Sigmoid colon (tissue), 7 donors: Measurements from ENCODE around the gene PIWIL4. TPM values are rescaled to one million over a fixed set of nuclear protein-coding genes. Genes with fewer than 3 reads are reported as not detected.

Experiments used
- DNase-seq: peaks from one replicate; pipeline ENCODE4 v3.0.0-alpha.2; 2019
- H3K27ac ChIP-seq, 4 donors: fragments of 200-600 bp; sonication (generic); one replicate each; pipeline ENCODE4 v1.5.1; 2016 to 2019; ENCODE audit warnings: mild to moderate bottlenecking in 1 of 4
- H3K27me3 ChIP-seq, 3 donors: fragments of 200-600 bp; sonication (generic); one replicate each; pipeline ENCODE4 v1.5.1; 2019; ENCODE audit warnings: mild to moderate bottlenecking in 1 of 3
- H3K36me3 ChIP-seq, 4 donors: fragments of 200-600 bp; sonication (generic); one replicate each; pipeline ENCODE4 v1.5.1; 2016 to 2019
- H3K4me1 ChIP-seq, 4 donors: fragments of 200-600 bp; sonication (generic); one replicate each; pipeline ENCODE4 v1.5.1; 2017 to 2019
- H3K4me3 ChIP-seq, 4 donors: fragments of 200-600 bp; sonication (generic); one replicate each; pipeline ENCODE4 v1.5.1; 2017 to 2019; ENCODE audit warnings: mild to moderate bottlenecking in 2 of 4, moderate library complexity in 1 of 4
- H3K9me3 ChIP-seq, 4 donors: fragments of 200-600 bp in 3 of 4; sonication (generic) in 3 of 4; one replicate each; pipeline versions ENCODE4 v1.5.1 to v1.6.1; 2013 to 2019
- CTCF ChIP-seq, 4 experiments: fragments of 450-650 bp in 3 of 4; fragments of 200-600 bp in 1 of 4; IDR thresholded peaks; one replicate each; pipeline ENCODE4 v1.5.1; 2016 to 2019; ENCODE audit warnings: antibody characterized with exemption in 4 of 4, mild to moderate bottlenecking in 3 of 4, moderate library complexity in 2 of 4
- EP300 ChIP-seq, 4 donors: sonication (generic); formaldehyde crosslinking; IDR thresholded peaks; one replicate each; pipeline ENCODE4 v1.6.1; 2017; ENCODE audit warnings: antibody characterized with exemption in 4 of 4
- POLR2A ChIP-seq, 2 donors: fragments of 450-650 bp; IDR thresholded peaks; one replicate each; pipeline ENCODE4 v1.6.1; 2016; ENCODE audit warnings: antibody characterized with exemption in 2 of 2, mild to moderate bottlenecking in 2 of 2, moderate library complexity in 2 of 2
- POLR2AphosphoS5 ChIP-seq, 4 donors: sonication (generic); formaldehyde crosslinking; IDR thresholded peaks; one replicate each; pipeline ENCODE4 v1.6.1; 2017; ENCODE audit warnings: antibody characterized with exemption in 4 of 4
- WGBS, 2 donors: extraction: QIAGEN DNeasy Blood & Tissue Kit; methylation state at CpG; one replicate each; pipeline ENCODE4 v1.1.7; 2013; 5-methylcytosine and 5-hydroxymethylcytosine counted together
- intact Hi-C: fragments of 100-400 bp; cut with DNase I; formaldehyde crosslinking; loops from one replicate; pipeline ENCODE4 v1.15.1; 2023
- polyA plus RNA-seq, 3 donors: library from polyadenylated mRNA; stranded (reverse); fragments of 200-250 nt; gene quantifications; one replicate each; pipeline ENCODE4 v1.2.3, GENCODE V29; 2013
- total RNA-seq, 4 donors: library from RNA; depleted of rRNA; stranded (reverse); fragments of >200 nt; gene quantifications; one replicate each; pipeline ENCODE4 v1.1.0, GENCODE V29; 2016
- donor health status: healthy with polysubstance abuse.
- donor health status: Bipolar disorder and iron deficiency.
- donor health status: healthy.

PIWIL4 gene
- total and polyA plus RNA-seq, 7 donors, result 3.5 to 8.1 (median 4.3) TPM

DNA sequence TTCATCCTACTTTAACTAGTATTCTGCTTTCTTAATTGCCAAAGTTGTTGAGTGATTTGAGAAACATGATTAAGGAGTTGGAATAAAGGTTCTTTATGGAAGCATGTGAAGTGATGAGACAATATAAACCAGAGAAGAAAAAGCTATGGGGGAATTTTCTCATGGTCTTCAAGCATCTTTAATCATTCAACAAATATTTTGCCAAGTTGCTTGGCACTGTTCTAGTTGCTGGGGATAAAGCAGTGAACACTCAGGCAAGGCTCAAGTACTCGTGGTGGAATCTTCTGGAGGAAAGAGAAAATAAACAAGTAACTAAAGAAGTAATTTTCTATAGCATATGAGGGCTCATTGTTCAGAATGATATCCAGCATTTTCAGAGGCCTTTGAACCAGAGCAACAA is 9.2 kb upstream of the PIWIL4 start:
- WGBS, 2 donors, result 58 to 66% methylated on average over 1 of the region's 1 CpG
- intact Hi-C loops, result no loop called here

DNA sequence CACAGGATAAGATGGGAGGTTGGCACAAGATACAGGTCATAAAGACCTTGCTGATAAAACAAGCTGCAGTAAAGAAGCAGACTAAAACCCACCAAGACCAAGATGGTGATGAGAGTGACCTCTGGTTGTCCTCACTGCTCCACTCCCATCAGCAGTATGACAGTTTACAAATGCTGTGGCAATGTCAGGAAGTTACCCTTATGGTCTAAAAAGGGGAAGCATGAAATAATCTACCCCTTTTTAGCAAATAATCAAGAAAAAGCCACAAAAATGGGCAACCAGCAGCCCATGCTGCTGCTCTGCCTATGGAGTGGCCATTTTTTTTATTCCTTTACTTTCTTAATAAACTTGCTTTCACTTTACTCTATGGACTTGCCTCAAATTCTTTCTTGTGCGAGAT is 8.7 kb upstream of the PIWIL4 start:
- TF ChIP-seq EP300 (IDR thresholded peaks at IDR 0.05) (no peak), CTCF (IDR thresholded peaks at IDR 0.05) (no peak), POLR2A (IDR thresholded peaks at IDR 0.05) (no peak), POLR2AphosphoS5 (IDR thresholded peaks at IDR 0.05) (no peak)
- WGBS, 2 donors, result 93 to 97% methylated on average over 1 of the region's 1 CpG
- Histone ChIP-seq H3K27me3 (no peaks in the 10 kb centered on the region), H3K27ac (no peak overlapping the region), H3K36me3 (no peaks in the 10 kb centered on the region), H3K9me3 (no peaks in the 10 kb centered on the region), H3K4me1 (peaks cover 0 to 26% (median 12%) of the 10 kb centered on the region in 4 donors), H3K4me3 (no peak overlapping the region)
- intact Hi-C loops, result no loop called here
- no peak for DNase-seq

More for the DNA sequence above, 9.2 kb upstream of the PIWIL4 start:
- Histone ChIP-seq H3K4me1 (peaks cover 0 to 22% (median 7%) of the 10 kb centered on the region in 4 donors), H3K36me3 (no peaks in the 10 kb centered on the region), H3K9me3 (no peaks in the 10 kb centered on the region), H3K27ac (no peak overlapping the region), H3K27me3 (no peaks in the 10 kb centered on the region), H3K4me3 (no peak overlapping the region)
- TF ChIP-seq CTCF (IDR thresholded peaks at IDR 0.05), result no peak
- no peak for TF ChIP-seq EP300 (IDR thresholded peaks at IDR 0.05)
- no peak for TF ChIP-seq POLR2AphosphoS5 (IDR thresholded peaks at IDR 0.05)
- no peak for TF ChIP-seq POLR2A (IDR thresholded peaks at IDR 0.05)
- DNase-seq, result no peak

- peaks cover 0 to 30% (median 15%) of the 10 kb centered on the region in 4 donors for H3K4me1 ChIP-seq
- no peaks in the 10 kb centered on the region for H3K27me3 ChIP-seq
- TF ChIP-seq POLR2A (IDR thresholded peaks at IDR 0.05) (no peak), EP300 (IDR thresholded peaks at IDR 0.05) (no peak), CTCF (IDR thresholded peaks at IDR 0.05) (no peak), POLR2AphosphoS5 (IDR thresholded peaks at IDR 0.05) (no peak)
- intact Hi-C loops, result no loop called here
- H3K4me3 ChIP-seq, result no peak overlapping the region
- 95 to 98% methylated on average over 4 of the region's 4 CpGs for WGBS, 2 donors
- no peak overlapping the region for H3K27ac ChIP-seq
- H3K9me3 ChIP-seq, result no peaks in the 10 kb centered on the region
- no peak for DNase-seq
- H3K36me3 ChIP-seq, result no peaks in the 10 kb centered on the region
These were observed 8.2 kb upstream of the PIWIL4 start for GRCh38 chr11:94558932-94559331.

DNA sequence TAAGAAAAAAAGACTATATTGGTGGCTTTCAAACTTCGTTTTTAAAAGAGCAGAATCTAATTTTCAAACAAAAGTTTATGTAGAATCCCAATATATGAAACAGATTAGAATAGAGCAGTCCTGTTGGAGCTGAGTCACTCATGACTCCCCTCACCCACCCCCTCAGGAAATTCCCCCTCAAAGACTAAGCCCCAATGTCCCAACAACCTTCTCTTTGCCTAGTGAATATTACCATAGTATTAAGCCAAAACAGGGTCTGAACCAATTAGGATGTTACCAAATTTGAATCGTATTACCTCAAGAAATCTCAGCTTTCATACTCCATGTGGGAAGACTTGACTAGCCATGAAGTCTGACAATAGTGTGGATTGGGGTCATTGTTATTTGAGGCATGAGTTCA is 7.8 kb upstream of the PIWIL4 start:
- Histone ChIP-seq H3K9me3 (no peaks in the 10 kb centered on the region), H3K4me1 (peaks cover 0 to 31% (median 15%) of the 10 kb centered on the region in 4 donors), H3K36me3 (no peaks in the 10 kb centered on the region), H3K27ac (no peak overlapping the region), H3K4me3 (no peak overlapping the region), H3K27me3 (no peaks in the 10 kb centered on the region)
- intact Hi-C loops, result no loop called here
- TF ChIP-seq EP300 (IDR thresholded peaks at IDR 0.05) (no peak), POLR2AphosphoS5 (IDR thresholded peaks at IDR 0.05) (no peak), POLR2A (IDR thresholded peaks at IDR 0.05) (no peak), CTCF (IDR thresholded peaks at IDR 0.05) (no peak)
- no peak for DNase-seq
- WGBS, 2 donors, result 82 to 93% methylated on average over 2 of the region's 2 CpGs

- DNase-seq, result no peak
- H3K9me3 ChIP-seq, result no peaks in the 10 kb centered on the region
- no peak overlapping the region for H3K4me3 ChIP-seq
- intact Hi-C loops, result no loop called here
- no peaks in the 10 kb centered on the region for H3K27me3 ChIP-seq
- WGBS, 2 donors, result 94 to 96% methylated on average over 3 of the region's 3 CpGs
- H3K27ac ChIP-seq, result no peak overlapping the region
- no peaks in the 10 kb centered on the region for H3K36me3 ChIP-seq
- no peak for TF ChIP-seq POLR2A (IDR thresholded peaks at IDR 0.05)
- no peak for TF ChIP-seq CTCF (IDR thresholded peaks at IDR 0.05)
- no peak for TF ChIP-seq EP300 (IDR thresholded peaks at IDR 0.05)
- TF ChIP-seq POLR2AphosphoS5 (IDR thresholded peaks at IDR 0.05), result no peak
- H3K4me1 ChIP-seq, result peaks cover 0 to 31% (median 15%) of the 10 kb centered on the region in 4 donors
These were observed 6.3 kb upstream of the PIWIL4 start for GRCh38 chr11:94560834-94561233.
